Nephron (organoid): ENCODE measurements around the gene FFAR1.

Experiments used
- H3K27ac Mint-ChIP-seq, 3 experiments: 2 replicates each; pipeline ENCODE4 v1.8.0; 2020; ENCODE audit warnings: mixed read lengths in 3 of 3, mild to moderate bottlenecking in 2 of 3, moderate library complexity in 1 of 3
- H3K27me3 Mint-ChIP-seq: 2 replicates; pipeline ENCODE4 v1.8.0; 2021; ENCODE audit warnings: low read depth, mild to moderate bottlenecking, moderate library complexity, mixed read lengths
- H3K36me3 Mint-ChIP-seq: 2 replicates; pipeline ENCODE4 v1.8.0; 2020; ENCODE audit warnings: low read depth, mixed read lengths
- H3K4me1 Mint-ChIP-seq: 2 replicates; pipeline ENCODE4 v1.8.0; 2020; ENCODE audit warnings: mixed read lengths
- H3K4me3 Mint-ChIP-seq, 3 experiments: 2 replicates each; pipeline ENCODE4 v1.8.0; 2020; ENCODE audit warnings: mild to moderate bottlenecking in 3 of 3, mixed read lengths in 3 of 3, moderate library complexity in 2 of 3
- H3K9me3 Mint-ChIP-seq: 2 replicates; pipeline ENCODE4 v1.8.0; 2020; ENCODE audit warnings: mixed read lengths
- CTCF ChIP-seq, 3 experiments: fragments of 200-600 bp; sonication (generic); IDR thresholded peaks; one replicate each; pipeline ENCODE4 v1.5.0; 2021; ENCODE audit warnings: antibody characterized with exemption in 3 of 3; ENCODE audit not compliant: unreplicated experiment in 3 of 3

Gene FFAR1

DNA sequence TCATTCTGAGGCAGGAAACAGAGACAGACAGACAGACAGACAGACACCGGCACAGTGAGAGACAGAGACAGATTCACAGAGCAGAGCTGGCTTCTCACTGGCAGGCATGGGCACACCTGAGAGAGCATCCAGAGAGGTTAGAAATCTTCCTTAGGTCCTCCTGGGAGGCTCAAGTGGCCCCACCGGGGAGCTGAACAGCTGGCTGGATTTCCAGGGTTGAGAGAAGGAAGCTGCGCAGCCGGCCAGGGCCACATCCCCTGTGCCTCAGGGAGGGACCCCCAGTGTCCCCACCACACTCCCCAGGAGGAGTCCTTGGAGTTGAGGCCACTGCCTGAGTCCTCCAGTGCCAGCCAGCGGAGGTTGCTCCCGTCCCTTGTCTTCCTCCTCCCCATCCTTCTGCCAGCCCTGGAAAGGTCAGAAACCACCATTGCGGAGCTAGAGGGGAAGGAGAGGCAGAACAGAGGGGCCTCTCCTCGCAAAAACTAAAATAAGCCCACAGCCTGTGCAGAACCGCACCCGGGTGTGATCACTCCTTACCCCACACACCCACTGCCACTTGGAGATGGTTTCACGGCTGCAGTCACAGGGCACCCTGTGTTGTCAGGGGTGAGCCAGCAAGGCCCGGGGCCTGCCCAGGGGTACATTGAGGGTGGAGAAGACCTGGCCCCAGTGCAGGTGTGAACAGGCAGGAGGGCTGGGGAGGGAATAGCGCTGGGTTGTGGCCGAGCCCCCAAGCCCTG, 14.7 kb downstream of the FFAR1 start:
- H3K4me3 Mint-ChIP-seq: no peak overlapping the region
- no peaks in the 10 kb centered on the region for H3K36me3 Mint-ChIP-seq
- no peak overlapping the region for H3K27ac Mint-ChIP-seq
- peaks cover 4% of the 10 kb centered on the region for H3K27me3 Mint-ChIP-seq
- H3K4me1 Mint-ChIP-seq: peaks cover 6% of the 10 kb centered on the region
- H3K9me3 Mint-ChIP-seq: no peaks in the 10 kb centered on the region
- no peak for TF ChIP-seq CTCF (IDR thresholded peaks at IDR 0.05; ENCODE audit: unreplicated experiment in 3 of 3)

- Mint-ChIP-seq H3K9me3 (no peaks in the 10 kb centered on the region), H3K4me1 (peaks cover 3% of the 10 kb centered on the region), H3K4me3 (no peak overlapping the region), H3K27me3 (peaks cover 6% of the 10 kb centered on the region), H3K27ac (no peak overlapping the region), H3K36me3 (no peaks in the 10 kb centered on the region)
- no peak for TF ChIP-seq CTCF (IDR thresholded peaks at IDR 0.05; ENCODE audit: unreplicated experiment in 3 of 3)
Observed at GRCh38 chr19:35363001-35363590, 15.4 kb downstream of the FFAR1 start.

- Mint-ChIP-seq H3K4me3 (no peak overlapping the region), H3K27me3 (peaks cover 9% of the 10 kb centered on the region), H3K27ac (no peak overlapping the region), H3K4me1 (no peaks in the 10 kb centered on the region), H3K9me3 (no peaks in the 10 kb centered on the region), H3K36me3 (no peaks in the 10 kb centered on the region)
- no peak for TF ChIP-seq CTCF (IDR thresholded peaks at IDR 0.05; ENCODE audit: unreplicated experiment in 3 of 3)
Observed at GRCh38 chr19:35363711-35364425, 16.2 kb downstream of the FFAR1 start.

DNA sequence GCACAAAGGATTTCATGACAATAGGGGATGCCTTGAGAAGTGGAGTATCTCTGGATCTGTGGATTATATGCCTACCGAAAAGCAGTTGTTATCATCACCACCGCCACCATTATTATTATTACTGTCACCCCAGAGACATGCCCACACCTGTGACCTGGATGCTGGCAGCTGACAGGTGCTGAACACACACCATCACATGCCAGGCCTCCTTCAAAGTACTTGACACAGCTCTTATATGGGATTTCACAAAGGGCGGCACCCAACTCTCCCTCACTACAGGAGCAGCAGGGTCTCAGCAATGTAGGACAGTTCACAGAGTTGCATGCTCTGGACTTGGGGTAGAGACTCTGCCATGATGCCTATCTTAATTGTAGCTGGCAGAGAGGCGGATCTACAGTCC, 17.6 kb downstream of the FFAR1 start:
- H3K27me3 Mint-ChIP-seq: peaks cover 9% of the 10 kb centered on the region
- no peak overlapping the region for H3K27ac Mint-ChIP-seq
- H3K9me3 Mint-ChIP-seq: no peaks in the 10 kb centered on the region
- no peak overlapping the region for H3K4me3 Mint-ChIP-seq
- TF ChIP-seq CTCF (IDR thresholded peaks at IDR 0.05; ENCODE audit: unreplicated experiment in 3 of 3): no peak
- H3K36me3 Mint-ChIP-seq: no peaks in the 10 kb centered on the region
- H3K4me1 Mint-ChIP-seq: no peaks in the 10 kb centered on the region

- no peak for TF ChIP-seq CTCF (IDR thresholded peaks at IDR 0.05; ENCODE audit: unreplicated experiment in 3 of 3)
- H3K4me1 Mint-ChIP-seq: no peaks in the 10 kb centered on the region
- H3K36me3 Mint-ChIP-seq: no peaks in the 10 kb centered on the region
- no peak overlapping the region for H3K27ac Mint-ChIP-seq
- no peaks in the 10 kb centered on the region for H3K9me3 Mint-ChIP-seq
- no peak overlapping the region for H3K4me3 Mint-ChIP-seq
- H3K27me3 Mint-ChIP-seq: peaks cover 5% of the 10 kb centered on the region
Observed at GRCh38 chr19:35368378-35368777, 20.7 kb downstream of the FFAR1 start.
